ENCODE data around the gene TTLL7.

DNA sequence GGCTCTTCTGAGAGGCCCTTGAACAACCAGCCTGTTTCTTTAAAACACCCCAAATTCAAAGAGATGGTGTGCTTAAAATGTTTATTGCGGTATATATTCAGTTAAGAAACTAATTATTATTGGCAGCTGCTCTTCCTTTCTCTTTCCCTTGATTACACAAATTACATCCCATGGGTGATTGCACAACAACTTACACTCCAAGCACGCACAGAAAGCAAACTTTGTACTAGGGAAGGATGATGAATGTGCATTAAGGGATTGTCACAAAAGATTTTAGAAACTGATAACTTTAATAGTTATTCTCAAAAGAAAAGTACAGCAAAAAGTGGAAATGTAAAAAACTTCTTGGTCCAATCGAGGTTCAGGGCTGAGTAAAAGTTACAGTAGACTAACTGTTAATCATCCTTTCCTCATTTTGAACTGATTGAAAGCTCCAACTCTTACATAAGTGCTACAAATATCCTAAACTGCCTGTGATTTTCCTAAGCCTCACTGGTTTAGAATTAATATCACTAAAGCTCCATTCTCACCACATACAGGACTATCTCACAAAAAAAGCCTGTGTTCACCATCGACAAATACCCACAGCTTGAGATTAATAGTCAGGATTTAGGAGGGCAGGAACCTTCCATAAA, 153.4 kb downstream of the TTLL7 start:
- TF ChIP-seq, protein P1, sequence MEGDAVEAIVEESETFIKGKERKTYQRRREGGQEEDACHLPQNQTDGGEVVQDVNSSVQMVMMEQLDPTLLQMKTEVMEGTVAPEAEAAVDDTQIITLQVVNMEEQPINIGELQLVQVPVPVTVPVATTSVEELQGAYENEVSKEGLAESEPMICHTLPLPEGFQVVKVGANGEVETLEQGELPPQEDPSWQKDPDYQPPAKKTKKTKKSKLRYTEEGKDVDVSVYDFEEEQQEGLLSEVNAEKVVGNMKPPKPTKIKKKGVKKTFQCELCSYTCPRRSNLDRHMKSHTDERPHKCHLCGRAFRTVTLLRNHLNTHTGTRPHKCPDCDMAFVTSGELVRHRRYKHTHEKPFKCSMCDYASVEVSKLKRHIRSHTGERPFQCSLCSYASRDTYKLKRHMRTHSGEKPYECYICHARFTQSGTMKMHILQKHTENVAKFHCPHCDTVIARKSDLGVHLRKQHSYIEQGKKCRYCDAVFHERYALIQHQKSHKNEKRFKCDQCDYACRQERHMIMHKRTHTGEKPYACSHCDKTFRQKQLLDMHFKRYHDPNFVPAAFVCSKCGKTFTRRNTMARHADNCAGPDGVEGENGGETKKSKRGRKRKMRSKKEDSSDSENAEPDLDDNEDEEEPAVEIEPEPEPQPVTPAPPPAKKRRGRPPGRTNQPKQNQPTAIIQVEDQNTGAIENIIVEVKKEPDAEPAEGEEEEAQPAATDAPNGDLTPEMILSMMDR (IDR thresholded peaks at IDR 0.05): no peak
- no peak for TF ChIP-seq EZH2phosphoT487 (IDR thresholded peaks at IDR 0.05)
- no peak for TF ChIP-seq EZH2 (IDR thresholded peaks at IDR 0.05)
